8988T (cell line): ENCODE data around the gene EFCAB7.
A peak's percentile ranks its signal among the peaks of the same experiment; 100 is the strongest.
"Not testable (repeated sequence)": the region's sequence is repeated elsewhere in the genome, so short reads cannot be mapped to it uniquely, and the experiment has no call there.

Source experiments
- DNase-seq: peaks from one replicate; pipeline ENCODE4 v3.0.0; 2011

The EFCAB7 gene

GRCh38 chr1:63548877-63549276 lies 25.6 kb downstream of the EFCAB7 start:
- DNase-seq = no peak

GRCh38 chr1:63555480-63555879 lies 32.2 kb downstream of the EFCAB7 start:
- DNase-seq = no peak

GRCh38 chr1:63557365-63557987 lies 34.2 kb downstream of the EFCAB7 start:
- no peak for DNase-seq

GRCh38 chr1:63559357-63559756 lies 36.0 kb downstream of the EFCAB7 start:
- DNase-seq = no peak

- DNase-seq = no peak
Observed at GRCh38 chr1:63563745-63564144, 40.4 kb downstream of the EFCAB7 start.

GRCh38 chr1:63569068-63569467 lies 45.7 kb downstream of the EFCAB7 start:
- DNase-seq = no peak

- DNase-seq = no peak
Observed at GRCh38 chr1:63569640-63570316, 46.5 kb downstream of the EFCAB7 start.

GRCh38 chr1:63572686-63573085 lies 49.4 kb downstream of the EFCAB7 start:
- not testable (repeated sequence) for DNase-seq

GRCh38 chr1:63574203-63574796 lies 51.0 kb downstream of the EFCAB7 start:
- not testable (repeated sequence) for DNase-seq

- no peak for DNase-seq
Observed at GRCh38 chr1:63575340-63575826, 52.1 kb downstream of the EFCAB7 start.

- not testable (repeated sequence) for DNase-seq
Observed at GRCh38 chr1:63586326-63586725, 63.0 kb downstream of the EFCAB7 start.

- no peak for DNase-seq
Observed at GRCh38 chr1:63590166-63590560, 66.8 kb downstream of the EFCAB7 start.

- no peak for DNase-seq
Observed at GRCh38 chr1:63592536-63593302, 69.4 kb downstream of the EFCAB7 start.

- peak; percentile 41 for DNase-seq
Observed at GRCh38 chr1:63593303-63593885, 70.1 kb downstream of the EFCAB7 start, which contains the start of gene PGM1. Gene PGM1 (plus strand): TSS chr1:63593411. CDS start chr1:63593489, 78 bp downstream.

- DNase-seq = peak; percentile 16
Observed at GRCh38 chr1:63593886-63594605, 70.7 kb downstream of the EFCAB7 start.

- no peak for DNase-seq
Observed at GRCh38 chr1:63595435-63595834, 72.1 kb downstream of the EFCAB7 start.

GRCh38 chr1:63599799-63600198 lies 76.5 kb downstream of the EFCAB7 start:
- DNase-seq = no peak

GRCh38 chr1:63600248-63600647 lies 76.9 kb downstream of the EFCAB7 start:
- no peak for DNase-seq

GRCh38 chr1:63601061-63601460 lies 77.7 kb downstream of the EFCAB7 start:
- no peak for DNase-seq

GRCh38 chr1:63601463-63601862 lies 78.1 kb downstream of the EFCAB7 start:
- DNase-seq = no peak

GRCh38 chr1:63601912-63602311 lies 78.6 kb downstream of the EFCAB7 start:
- DNase-seq = no peak

GRCh38 chr1:63602629-63603028 lies 79.3 kb downstream of the EFCAB7 start:
- no peak for DNase-seq
